CD14-positive monocyte (primary cell): ENCODE results near the gene PEX10. TPM values are rescaled to one million over a fixed set of nuclear protein-coding genes. Genes with fewer than 3 reads are reported as not detected.

Experiments
- DNase-seq, 3 donors: peaks; one replicate each; pipeline ENCODE4 v3.0.0-alpha.2; 2011 to 2022
- H2AFZ ChIP-seq: 2 replicates; pipeline ENCODE4 v1.6.0; 2012; ENCODE audit warnings: mild to moderate bottlenecking, low read depth, low read length, inconsistent platforms; ENCODE audit not compliant: insufficient read depth, poor library complexity, severe bottlenecking
- H3K27ac ChIP-seq, 2 donors: 1 replicate in 1 of 2; 2 replicates in 1 of 2; pipeline ENCODE4 v1.5.1; 2012 to 2013; ENCODE audit warnings: low read length in 2 of 2, control low read depth in 1 of 2, inconsistent platforms in 1 of 2, low read depth in 1 of 2, mild to moderate bottlenecking in 1 of 2
- H3K27me3 ChIP-seq, 2 donors: one replicate each; pipeline versions ENCODE4 v1.6.0 to v1.6.1; 2011 to 2013; ENCODE audit warnings: low read length in 2 of 2; ENCODE audit not compliant: control insufficient read depth in 2 of 2, insufficient read depth in 2 of 2
- H3K36me3 ChIP-seq, 2 donors: replicated peaks in 1 of 2; 1 replicate in 1 of 2; 2 replicates in 1 of 2; pipeline versions ENCODE4 v1.5.1 to v1.6.1; 2012 to 2013; ENCODE audit warnings: low read length in 2 of 2, control low read depth in 1 of 2, inconsistent platforms in 1 of 2, mild to moderate bottlenecking in 1 of 2; ENCODE audit not compliant: insufficient read depth in 2 of 2, control insufficient read depth in 1 of 2
- H3K4me1 ChIP-seq, 2 donors: 1 replicate in 1 of 2; 2 replicates in 1 of 2; pipeline versions ENCODE4 v1.5.1 to v1.6.1; 2012 to 2013; ENCODE audit warnings: low read length in 2 of 2, control low read depth in 1 of 2, inconsistent platforms in 1 of 2, mild to moderate bottlenecking in 1 of 2, moderate library complexity in 1 of 2; ENCODE audit not compliant: insufficient read depth in 2 of 2, control insufficient read depth in 1 of 2
- H3K4me2 ChIP-seq: replicated peaks from 2 replicates; pipeline ENCODE3; 2012; ENCODE audit warnings: low read length, moderate library complexity, mild to moderate bottlenecking; ENCODE audit not compliant: poor library complexity, severe bottlenecking; ENCODE audit errors: extremely low read depth
- H3K4me3 ChIP-seq, 3 experiments: fragments of 200-600 bp in 1 of 3; sonication (generic) in 1 of 3; replicated peaks in 1 of 3; 1 replicate in 2 of 3; 2 replicates in 1 of 3; pipeline ENCODE4 v1.5.1; 2011 to 2013; ENCODE audit warnings: low read length in 3 of 3, mild to moderate bottlenecking in 3 of 3, control low read depth in 2 of 3, low read depth in 2 of 3, inconsistent platforms in 1 of 3, moderate library complexity in 1 of 3
- H3K79me2 ChIP-seq: 2 replicates; pipeline ENCODE4 v1.6.0; 2012; ENCODE audit warnings: mild to moderate bottlenecking, control low read depth, inconsistent platforms, low read length, moderate library complexity; ENCODE audit not compliant: insufficient read depth
- H3K9ac ChIP-seq: 2 replicates; pipeline ENCODE4 v1.6.0; 2017; ENCODE audit warnings: low read length, mild to moderate bottlenecking; ENCODE audit not compliant: insufficient read depth, poor library complexity, severe bottlenecking
- H3K9me3 ChIP-seq, 2 donors: replicated peaks in 1 of 2; 1 replicate in 1 of 2; 2 replicates in 1 of 2; pipeline versions ENCODE4 v1.5.1 to v1.6.1; 2012 to 2013; ENCODE audit warnings: low read length in 2 of 2, control low read depth in 1 of 2; ENCODE audit not compliant: control insufficient read depth in 1 of 2, insufficient read depth in 1 of 2
- H4K20me1 ChIP-seq: 2 replicates; pipeline ENCODE4 v1.6.0; 2012; ENCODE audit warnings: mild to moderate bottlenecking, low read length, control low read depth, moderate library complexity; ENCODE audit not compliant: insufficient read depth
- H3K27ac Mint-ChIP-seq, 7 donors: one replicate each; pipeline ENCODE4 v1.8.0; 2020; ENCODE audit warnings: mild to moderate bottlenecking in 7 of 7, mixed read lengths in 7 of 7, moderate library complexity in 6 of 7, inconsistent platforms in 2 of 7
- H3K27me3 Mint-ChIP-seq, 3 donors: one replicate each; pipeline ENCODE4 v1.8.0; 2021 to 2022; ENCODE audit warnings: low read depth in 3 of 3, mild to moderate bottlenecking in 3 of 3, mixed read lengths in 3 of 3, moderate library complexity in 3 of 3, inconsistent platforms in 1 of 3
- H3K36me3 Mint-ChIP-seq, 2 donors: one replicate each; pipeline ENCODE4 v1.8.0; 2020; ENCODE audit warnings: mixed read lengths in 2 of 2, inconsistent platforms in 1 of 2, mild to moderate bottlenecking in 1 of 2
- H3K4me1 Mint-ChIP-seq: one replicate; pipeline ENCODE4 v1.8.0; 2020; ENCODE audit warnings: mild to moderate bottlenecking, mixed read lengths
- H3K4me3 Mint-ChIP-seq, 2 donors: one replicate each; pipeline ENCODE4 v1.8.0; 2020; ENCODE audit warnings: mild to moderate bottlenecking in 2 of 2, mixed read lengths in 2 of 2, moderate library complexity in 1 of 2
- H3K9me3 Mint-ChIP-seq, 7 donors: one replicate each; pipeline ENCODE4 v1.8.0; 2020 to 2022; ENCODE audit warnings: mixed read lengths in 7 of 7, mild to moderate bottlenecking in 6 of 7, moderate library complexity in 6 of 7, inconsistent platforms in 2 of 7
- WGBS: methylation state at CpG from one replicate; pipeline ENCODE4 v1.1.5; 2013; ENCODE audit warnings: missing lambda C conversion rate; ENCODE audit not compliant: insufficient coverage; 5-methylcytosine and 5-hydroxymethylcytosine counted together
- intact Hi-C, 2 donors: fragments of 100-400 bp; cut with micrococcal nuclease; formaldehyde crosslinking; loops; one replicate each; pipeline versions ENCODE4 v1.15.0 to v1.15.1; 2023
- polyA plus RNA-seq, 3 donors: library from polyadenylated mRNA; depleted of rRNA in 1 of 3; unstranded in 2 of 3; stranded (reverse) in 1 of 3; fragments of 300-500 nt in 2 of 3; fragments of >200 nt in 1 of 3; fragmentation: Illumina TruSeq in 2 of 3; gene quantifications; 1 replicate in 2 of 3; 2 replicates in 1 of 3; pipeline ENCODE4 v1.2.3, GENCODE V29; 2012 to 2021
- TF ChIP-seq, protein P1 (sequence below): fragments of 200-600 bp; IDR thresholded peaks from one replicate; pipeline ENCODE4 v1.8.0; 2022; ENCODE audit warnings: antibody characterized with exemption, mild to moderate bottlenecking

PEX10 gene
- polyA plus RNA-seq, 3 donors = 7.0 to 10.5 (median 8.2) TPM

DNA sequence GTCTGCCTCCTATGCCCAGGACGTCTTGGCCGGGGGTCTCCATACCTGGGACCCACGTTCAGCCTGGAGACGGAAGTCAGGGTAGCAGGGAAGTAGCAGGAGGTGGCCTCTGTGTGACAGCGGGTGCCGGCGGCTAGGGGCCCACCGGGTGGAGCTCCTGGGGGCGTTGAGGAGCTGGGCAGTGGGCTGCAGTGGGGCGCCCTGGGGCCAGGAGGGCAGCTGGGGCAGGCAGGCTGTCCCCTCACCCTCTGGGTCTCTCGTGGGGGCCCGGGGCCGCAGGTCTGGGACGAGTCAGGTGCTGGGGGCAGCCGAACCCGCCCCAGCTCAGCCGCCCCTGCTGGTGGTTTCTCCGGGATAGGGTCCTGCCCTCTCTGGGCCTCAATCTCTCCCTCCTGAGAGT is 14.7 kb upstream of the PEX10 start:
- H3K36me3 ChIP-seq = no peaks in the 10 kb centered on the region
- no peak for DNase-seq
- Mint-ChIP-seq H3K9me3 (peaks cover 15 to 27% (median 21%) of the 10 kb centered on the region in 7 donors), H3K4me1 (no peaks in the 10 kb centered on the region), H3K27ac (no peak overlapping the region), H3K36me3 (no peaks in the 10 kb centered on the region), H3K27me3 (peaks cover 4 to 16% (median 7%) of the 10 kb centered on the region in 3 donors), H3K4me3 (no peak overlapping the region)
- H3K4me2 ChIP-seq = no peak overlapping the region
- no peak overlapping the region for H3K9ac ChIP-seq
- no peaks in the 10 kb centered on the region for H3K27me3 ChIP-seq
- no peak overlapping the region for H3K27ac ChIP-seq
- no peak overlapping the region for H3K4me3 ChIP-seq
- no peak overlapping the region for H2AFZ ChIP-seq
- intact Hi-C loops = no loop called here
- no peaks in the 10 kb centered on the region for H3K79me2 ChIP-seq
- peaks cover 0 to 25% of the 10 kb centered on the region in 2 donors for H3K9me3 ChIP-seq
- no peaks in the 10 kb centered on the region for H3K4me1 ChIP-seq
- WGBS = 94% methylated on average over 17 of the region's 18 CpGs
- no peaks in the 10 kb centered on the region for H4K20me1 ChIP-seq
- TF ChIP-seq, protein P1, sequence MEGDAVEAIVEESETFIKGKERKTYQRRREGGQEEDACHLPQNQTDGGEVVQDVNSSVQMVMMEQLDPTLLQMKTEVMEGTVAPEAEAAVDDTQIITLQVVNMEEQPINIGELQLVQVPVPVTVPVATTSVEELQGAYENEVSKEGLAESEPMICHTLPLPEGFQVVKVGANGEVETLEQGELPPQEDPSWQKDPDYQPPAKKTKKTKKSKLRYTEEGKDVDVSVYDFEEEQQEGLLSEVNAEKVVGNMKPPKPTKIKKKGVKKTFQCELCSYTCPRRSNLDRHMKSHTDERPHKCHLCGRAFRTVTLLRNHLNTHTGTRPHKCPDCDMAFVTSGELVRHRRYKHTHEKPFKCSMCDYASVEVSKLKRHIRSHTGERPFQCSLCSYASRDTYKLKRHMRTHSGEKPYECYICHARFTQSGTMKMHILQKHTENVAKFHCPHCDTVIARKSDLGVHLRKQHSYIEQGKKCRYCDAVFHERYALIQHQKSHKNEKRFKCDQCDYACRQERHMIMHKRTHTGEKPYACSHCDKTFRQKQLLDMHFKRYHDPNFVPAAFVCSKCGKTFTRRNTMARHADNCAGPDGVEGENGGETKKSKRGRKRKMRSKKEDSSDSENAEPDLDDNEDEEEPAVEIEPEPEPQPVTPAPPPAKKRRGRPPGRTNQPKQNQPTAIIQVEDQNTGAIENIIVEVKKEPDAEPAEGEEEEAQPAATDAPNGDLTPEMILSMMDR = no peak

DNA sequence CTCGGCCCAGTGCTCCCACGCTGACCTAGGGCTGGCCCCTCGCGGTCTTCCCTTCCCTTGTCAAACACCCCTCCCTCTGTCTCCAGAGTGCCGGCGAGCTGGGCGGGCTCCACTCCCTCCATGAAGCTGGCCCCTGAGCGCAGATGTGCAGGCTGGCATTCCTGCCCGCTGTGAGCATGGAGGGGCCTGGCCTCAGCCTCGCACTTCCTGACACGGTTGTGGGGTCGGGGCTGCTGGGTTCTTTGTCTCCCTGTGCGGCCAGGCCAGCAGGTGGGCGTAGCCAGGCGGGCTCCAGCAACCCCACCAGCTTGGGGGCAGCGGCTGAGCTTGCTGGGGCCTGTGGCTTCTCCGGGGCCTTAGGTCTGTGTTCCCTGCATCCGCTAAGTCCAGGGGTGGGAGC is 14.2 kb upstream of the PEX10 start:
- peaks cover 4 to 21% (median 9%) of the 10 kb centered on the region in 3 donors for H3K27me3 Mint-ChIP-seq
- H3K4me1 Mint-ChIP-seq = no peaks in the 10 kb centered on the region
- H3K4me3 Mint-ChIP-seq = no peak overlapping the region
- H3K9ac ChIP-seq = no peak overlapping the region
- no peak overlapping the region for H3K27ac ChIP-seq
- peaks cover 15 to 27% (median 21%) of the 10 kb centered on the region in 7 donors for H3K9me3 Mint-ChIP-seq
- WGBS = 94% methylated on average over 14 of the region's 18 CpGs
- no peaks in the 10 kb centered on the region for H3K36me3 ChIP-seq
- no peaks in the 10 kb centered on the region for H3K79me2 ChIP-seq
- no peaks in the 10 kb centered on the region for H3K4me1 ChIP-seq
- intact Hi-C loops = no loop called here
- H3K9me3 ChIP-seq = peaks cover 0 to 25% of the 10 kb centered on the region in 2 donors
- DNase-seq = no peak
- H2AFZ ChIP-seq = no peak overlapping the region
- no peaks in the 10 kb centered on the region for H4K20me1 ChIP-seq
- TF ChIP-seq, protein P1 = no peak
- no peaks in the 10 kb centered on the region for H3K27me3 ChIP-seq
- H3K27ac Mint-ChIP-seq = no peak overlapping the region
- no peak overlapping the region for H3K4me3 ChIP-seq
- H3K4me2 ChIP-seq = no peak overlapping the region
- no peaks in the 10 kb centered on the region for H3K36me3 Mint-ChIP-seq
